HepG2 (cell line): ENCODE measurements around the gene ST6GALNAC4. TPM values are rescaled to one million over a fixed set of nuclear protein-coding genes. Genes with fewer than 3 reads are reported as not detected.

Experiments used
- ETV5 ChIP-seq: IDR thresholded peaks from 2 replicates; pipeline ENCODE4 v1.6.1; 2018; ENCODE audit warnings: missing biosample characterization, missing genetic modification reagents, inconsistent platforms, borderline replicate concordance
- STAG1 ChIP-seq: sonication (generic); formaldehyde crosslinking; IDR thresholded peaks from 2 replicates; pipeline ENCODE4 v1.4.0; 2020; ENCODE audit warnings: missing genetic modification reagents
- TARDBP ChIP-seq: sonication (generic); formaldehyde crosslinking; IDR thresholded peaks from 2 replicates; pipeline ENCODE4 v1.8.0; 2022; ENCODE audit warnings: mild to moderate bottlenecking, missing genetic modification reagents
- THAP11 ChIP-seq: IDR thresholded peaks from 2 replicates; pipeline ENCODE4 v1.6.1; 2016; ENCODE audit warnings: missing biosample characterization, missing genetic modification reagents
- U2AF1 ChIP-seq: fragments of 200-400 bp; formaldehyde crosslinking; optimal IDR thresholded peaks from 2 replicates; pipeline ENCODE3; 2017; ENCODE audit warnings: mild to moderate bottlenecking, low read depth, low read length
- ZNF121 ChIP-seq: sonication (generic); formaldehyde crosslinking; IDR thresholded peaks from 2 replicates; pipeline ENCODE4 v1.5.0; 2020; ENCODE audit warnings: mild to moderate bottlenecking, missing genetic modification reagents
- ZNF552 ChIP-seq: sonication (generic); formaldehyde crosslinking; IDR thresholded peaks from 2 replicates; pipeline ENCODE4 v1.9.0; 2022; ENCODE audit warnings: missing genetic modification reagents, mild to moderate bottlenecking, borderline replicate concordance
- ZNF557 ChIP-seq: sonication (generic); formaldehyde crosslinking; IDR thresholded peaks from 2 replicates; pipeline ENCODE4 v1.4.0; 2020; ENCODE audit warnings: missing genetic modification reagents
- ZNF614 ChIP-seq: IDR thresholded peaks from 2 replicates; pipeline ENCODE4 v1.6.1; 2018; ENCODE audit warnings: missing biosample characterization, missing genetic modification reagents, inconsistent platforms, borderline replicate concordance
- ZNF619 ChIP-seq: sonication (generic); formaldehyde crosslinking; IDR thresholded peaks from 2 replicates; pipeline ENCODE4 v1.4.0; 2020; ENCODE audit warnings: mild to moderate bottlenecking, missing genetic modification reagents
- ZNF891 ChIP-seq: sonication (generic); formaldehyde crosslinking; IDR thresholded peaks from 2 replicates; pipeline ENCODE4 v1.5.0; 2020; ENCODE audit warnings: mild to moderate bottlenecking, missing genetic modification reagents
- polyA plus RNA-seq, 8 experiments: library from polyadenylated mRNA; depleted of rRNA in 3 of 8; stranded (reverse) in 7 of 8; unstranded in 1 of 8; fragments of >200 nt; fragmentation: Illumina TruSeq in 4 of 8; extraction: Trizol in 4 of 8; gene quantifications; 2 replicates each; pipeline versions ENCODE4 v1.2.1 to v1.2.3, GENCODE V29; 2011 to 2016; ENCODE audit warnings: low read depth in 4 of 8, missing spikeins in 1 of 8, mixed read lengths in 1 of 8; ENCODE audit not compliant: insufficient read depth in 1 of 8
- total RNA-seq, 5 experiments: library from RNA; depleted of rRNA; stranded (reverse); fragments of >200 nt; fragmentation: Illumina TruSeq; extraction: Trizol; gene quantifications; 2 replicates each; pipeline ENCODE4 v1.2.3, GENCODE V29; 2016; ENCODE audit warnings: low read depth in 1 of 5
- TF ChIP-seq, protein P1 (sequence below): sonication (generic); formaldehyde crosslinking; IDR thresholded peaks from 2 replicates; pipeline ENCODE4 v1.5.0; 2020; ENCODE audit warnings: missing genetic modification reagents
- TF ChIP-seq, protein P2 (sequence below): sonication (generic); formaldehyde crosslinking; IDR thresholded peaks from 2 replicates; pipeline ENCODE4 v1.4.0; 2020; ENCODE audit warnings: missing genetic modification reagents, borderline replicate concordance
- TF ChIP-seq, protein P3 (sequence below): sonication (generic); formaldehyde crosslinking; IDR thresholded peaks from 2 replicates; pipeline ENCODE4 v1.4.0; 2020; ENCODE audit warnings: missing genetic modification reagents
- TF ChIP-seq, protein P4 (sequence below): sonication (generic); formaldehyde crosslinking; IDR thresholded peaks from 2 replicates; pipeline ENCODE4 v1.9.0; 2021; ENCODE audit warnings: missing genetic modification reagents, borderline replicate concordance
- TF ChIP-seq, protein P5 (sequence below): sonication (generic); formaldehyde crosslinking; IDR thresholded peaks from 2 replicates; pipeline ENCODE4 v1.5.0; 2020; ENCODE audit warnings: missing genetic modification reagents

Gene ST6GALNAC4
- total and polyA plus RNA-seq, 2 of the 13 experiments (the other 11 are each of a cell fraction or from before 2014, with no cell fraction given), result 18.8 to 27.7 TPM

DNA sequence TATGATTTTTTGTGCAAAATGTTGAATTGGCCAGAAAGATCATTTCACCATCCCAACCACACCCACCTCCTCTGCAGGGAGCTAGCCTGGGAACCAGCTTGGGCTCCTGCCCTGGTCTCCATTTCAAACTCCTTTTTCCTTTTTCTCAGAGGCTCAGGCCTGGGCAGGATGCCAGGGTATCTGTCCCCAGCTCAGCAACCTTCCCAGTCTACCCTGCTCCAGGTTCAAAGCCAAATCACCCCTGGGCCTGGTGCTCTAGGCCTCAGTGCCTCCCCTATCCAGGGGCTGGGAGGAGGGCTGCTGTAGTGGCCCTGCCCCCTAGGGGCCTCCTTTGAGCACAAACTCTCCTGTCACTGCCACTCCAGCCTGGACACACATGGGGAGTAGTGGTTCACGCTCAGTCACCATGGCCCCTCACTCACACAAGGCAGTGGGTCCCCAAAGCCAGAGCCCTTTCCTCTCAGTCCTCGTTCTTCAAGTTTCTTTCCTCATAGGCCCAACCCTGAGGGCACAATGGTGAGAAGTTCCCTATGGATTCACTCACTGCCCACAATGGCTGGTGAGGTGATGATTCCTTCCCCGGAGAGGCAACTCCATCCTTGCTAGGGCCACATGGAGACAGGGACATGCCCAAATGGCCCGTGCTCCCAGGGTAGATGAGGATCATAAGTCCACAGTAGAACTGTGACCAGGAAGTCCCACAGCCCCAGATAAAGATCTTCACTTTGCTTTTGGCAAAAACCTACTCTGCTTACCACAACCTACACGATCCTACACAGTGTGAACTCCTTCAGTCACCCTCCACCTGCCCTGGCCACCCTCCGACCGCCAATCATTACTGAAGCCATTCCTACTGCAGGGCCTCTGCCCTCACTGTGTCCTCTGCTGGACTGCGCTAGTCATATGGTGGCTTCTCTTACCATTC is 1.6 kb upstream of the ST6GALNAC4 start (continued):
- no peak for TF ChIP-seq TARDBP (CRISPR knock-in tag)
- TF ChIP-seq ZNF891 (CRISPR knock-in tag), result peak; percentile 67; the same call in 1 of the 2 replicates
- TF ChIP-seq, protein P1, sequence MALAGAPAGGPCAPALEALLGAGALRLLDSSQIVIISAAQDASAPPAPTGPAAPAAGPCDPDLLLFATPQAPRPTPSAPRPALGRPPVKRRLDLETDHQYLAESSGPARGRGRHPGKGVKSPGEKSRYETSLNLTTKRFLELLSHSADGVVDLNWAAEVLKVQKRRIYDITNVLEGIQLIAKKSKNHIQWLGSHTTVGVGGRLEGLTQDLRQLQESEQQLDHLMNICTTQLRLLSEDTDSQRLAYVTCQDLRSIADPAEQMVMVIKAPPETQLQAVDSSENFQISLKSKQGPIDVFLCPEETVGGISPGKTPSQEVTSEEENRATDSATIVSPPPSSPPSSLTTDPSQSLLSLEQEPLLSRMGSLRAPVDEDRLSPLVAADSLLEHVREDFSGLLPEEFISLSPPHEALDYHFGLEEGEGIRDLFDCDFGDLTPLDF (CRISPR knock-in tag), result no peak
- TF ChIP-seq ZNF552 (CRISPR knock-in tag), result no peak
- TF ChIP-seq STAG1, result peak; percentile 60
- no peak for TF ChIP-seq ZNF619 (CRISPR knock-in tag)
- no peak for TF ChIP-seq ZNF121 (CRISPR knock-in tag)
- no peak for TF ChIP-seq U2AF1
- TF ChIP-seq, protein P2, sequence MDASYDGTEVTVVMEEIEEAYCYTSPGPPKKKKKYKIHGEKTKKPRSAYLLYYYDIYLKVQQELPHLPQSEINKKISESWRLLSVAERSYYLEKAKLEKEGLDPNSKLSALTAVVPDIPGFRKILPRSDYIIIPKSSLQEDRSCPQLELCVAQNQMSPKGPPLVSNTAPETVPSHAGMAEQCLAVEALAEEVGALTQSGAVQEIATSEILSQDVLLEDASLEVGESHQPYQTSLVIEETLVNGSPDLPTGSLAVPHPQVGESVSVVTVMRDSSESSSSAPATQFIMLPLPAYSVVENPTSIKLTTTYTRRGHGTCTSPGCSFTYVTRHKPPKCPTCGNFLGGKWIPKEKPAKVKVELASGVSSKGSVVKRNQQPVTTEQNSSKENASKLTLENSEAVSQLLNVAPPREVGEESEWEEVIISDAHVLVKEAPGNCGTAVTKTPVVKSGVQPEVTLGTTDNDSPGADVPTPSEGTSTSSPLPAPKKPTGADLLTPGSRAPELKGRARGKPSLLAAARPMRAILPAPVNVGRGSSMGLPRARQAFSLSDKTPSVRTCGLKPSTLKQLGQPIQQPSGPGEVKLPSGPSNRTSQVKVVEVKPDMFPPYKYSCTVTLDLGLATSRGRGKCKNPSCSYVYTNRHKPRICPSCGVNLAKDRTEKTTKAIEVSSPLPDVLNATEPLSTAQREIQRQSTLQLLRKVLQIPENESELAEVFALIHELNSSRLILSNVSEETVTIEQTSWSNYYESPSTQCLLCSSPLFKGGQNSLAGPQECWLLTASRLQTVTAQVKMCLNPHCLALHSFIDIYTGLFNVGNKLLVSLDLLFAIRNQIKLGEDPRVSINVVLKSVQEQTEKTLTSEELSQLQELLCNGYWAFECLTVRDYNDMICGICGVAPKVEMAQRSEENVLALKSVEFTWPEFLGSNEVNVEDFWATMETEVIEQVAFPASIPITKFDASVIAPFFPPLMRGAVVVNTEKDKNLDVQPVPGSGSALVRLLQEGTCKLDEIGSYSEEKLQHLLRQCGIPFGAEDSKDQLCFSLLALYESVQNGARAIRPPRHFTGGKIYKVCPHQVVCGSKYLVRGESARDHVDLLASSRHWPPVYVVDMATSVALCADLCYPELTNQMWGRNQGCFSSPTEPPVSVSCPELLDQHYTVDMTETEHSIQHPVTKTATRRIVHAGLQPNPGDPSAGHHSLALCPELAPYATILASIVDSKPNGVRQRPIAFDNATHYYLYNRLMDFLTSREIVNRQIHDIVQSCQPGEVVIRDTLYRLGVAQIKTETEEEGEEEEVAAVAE (CRISPR knock-in tag), result no peak
- TF ChIP-seq, protein P3, sequence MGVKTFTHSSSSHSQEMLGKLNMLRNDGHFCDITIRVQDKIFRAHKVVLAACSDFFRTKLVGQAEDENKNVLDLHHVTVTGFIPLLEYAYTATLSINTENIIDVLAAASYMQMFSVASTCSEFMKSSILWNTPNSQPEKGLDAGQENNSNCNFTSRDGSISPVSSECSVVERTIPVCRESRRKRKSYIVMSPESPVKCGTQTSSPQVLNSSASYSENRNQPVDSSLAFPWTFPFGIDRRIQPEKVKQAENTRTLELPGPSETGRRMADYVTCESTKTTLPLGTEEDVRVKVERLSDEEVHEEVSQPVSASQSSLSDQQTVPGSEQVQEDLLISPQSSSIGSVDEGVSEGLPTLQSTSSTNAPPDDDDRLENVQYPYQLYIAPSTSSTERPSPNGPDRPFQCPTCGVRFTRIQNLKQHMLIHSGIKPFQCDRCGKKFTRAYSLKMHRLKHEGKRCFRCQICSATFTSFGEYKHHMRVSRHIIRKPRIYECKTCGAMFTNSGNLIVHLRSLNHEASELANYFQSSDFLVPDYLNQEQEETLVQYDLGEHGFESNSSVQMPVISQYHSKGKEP (CRISPR knock-in tag), result no peak
- TF ChIP-seq, protein P4, sequence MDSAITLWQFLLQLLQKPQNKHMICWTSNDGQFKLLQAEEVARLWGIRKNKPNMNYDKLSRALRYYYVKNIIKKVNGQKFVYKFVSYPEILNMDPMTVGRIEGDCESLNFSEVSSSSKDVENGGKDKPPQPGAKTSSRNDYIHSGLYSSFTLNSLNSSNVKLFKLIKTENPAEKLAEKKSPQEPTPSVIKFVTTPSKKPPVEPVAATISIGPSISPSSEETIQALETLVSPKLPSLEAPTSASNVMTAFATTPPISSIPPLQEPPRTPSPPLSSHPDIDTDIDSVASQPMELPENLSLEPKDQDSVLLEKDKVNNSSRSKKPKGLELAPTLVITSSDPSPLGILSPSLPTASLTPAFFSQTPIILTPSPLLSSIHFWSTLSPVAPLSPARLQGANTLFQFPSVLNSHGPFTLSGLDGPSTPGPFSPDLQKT (CRISPR knock-in tag), result no peak
- no peak for TF ChIP-seq ETV5 (CRISPR knock-in tag)
- no peak for TF ChIP-seq ZNF557 (CRISPR knock-in tag)
- TF ChIP-seq, protein P5, sequence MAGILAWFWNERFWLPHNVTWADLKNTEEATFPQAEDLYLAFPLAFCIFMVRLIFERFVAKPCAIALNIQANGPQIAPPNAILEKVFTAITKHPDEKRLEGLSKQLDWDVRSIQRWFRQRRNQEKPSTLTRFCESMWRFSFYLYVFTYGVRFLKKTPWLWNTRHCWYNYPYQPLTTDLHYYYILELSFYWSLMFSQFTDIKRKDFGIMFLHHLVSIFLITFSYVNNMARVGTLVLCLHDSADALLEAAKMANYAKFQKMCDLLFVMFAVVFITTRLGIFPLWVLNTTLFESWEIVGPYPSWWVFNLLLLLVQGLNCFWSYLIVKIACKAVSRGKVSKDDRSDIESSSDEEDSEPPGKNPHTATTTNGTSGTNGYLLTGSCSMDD (CRISPR knock-in tag), result no peak
- peak; percentile 19; the same call in 1 of the 2 replicates for TF ChIP-seq THAP11 (CRISPR knock-in tag)
- TF ChIP-seq ZNF614, result no peak
